ENCODE data around the gene SLC12A6. TPM values are rescaled to one million over a fixed set of nuclear protein-coding genes. Genes with fewer than 3 reads are reported as not detected.

Gene SLC12A6
- total and polyA plus RNA-seq, 2 of the 13 experiments (the other 11 are each of a cell fraction or from before 2014, with no cell fraction given): 15.2 to 30.1 TPM

- no peak for TF ChIP-seq HNRNPL (IDR thresholded peaks at IDR 0.05; ENCODE audit: low read depth, low read length)
- TF ChIP-seq SAP130 (CRISPR knock-in tag; IDR thresholded peaks at IDR 0.05; ENCODE audit: low read depth): no peak
- TF ChIP-seq MIER3 (CRISPR knock-in tag; IDR thresholded peaks at IDR 0.05; ENCODE audit: borderline replicate concordance): no peak
- TF ChIP-seq CEBPZ (IDR thresholded peaks at IDR 0.05; ENCODE audit: low read length): no peak
- no peak for TF ChIP-seq ZBTB33 (CRISPR knock-in tag; IDR thresholded peaks at IDR 0.05)
These were observed 10.5 kb upstream of the SLC12A6 start (continued) for GRCh38 chr15:34347951-34348638.

Data from HepG2 (cell line).